Measurements from ENCODE around the gene PRR23E.

DNA sequence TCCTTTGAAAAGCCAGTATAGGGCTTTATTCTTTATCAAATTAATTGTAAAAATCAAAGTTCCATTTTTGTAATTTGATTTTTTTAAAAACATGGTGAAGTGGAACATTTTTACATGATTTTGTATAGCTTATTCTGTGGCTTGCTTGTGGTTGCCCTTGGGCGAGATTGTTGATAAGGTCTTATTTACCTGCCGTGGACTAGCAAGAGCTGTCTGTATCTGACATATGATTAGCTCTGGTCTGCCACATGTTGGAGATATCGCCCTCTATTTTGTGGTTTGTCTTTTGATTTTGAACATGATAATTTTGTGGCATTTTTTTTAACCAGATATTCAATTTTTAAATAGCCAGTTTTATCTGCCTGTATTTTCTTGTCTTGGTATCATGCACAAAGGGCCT, 844 bp downstream of the PRR23E start:
- no peak for TF ChIP-seq YY1 (IDR thresholded peaks at IDR 0.05; ENCODE audit: low read depth)
- no peak for TF ChIP-seq POLR2AphosphoS5 (IDR thresholded peaks at IDR 0.05; ENCODE audit: low read depth, low read length)
- TF ChIP-seq, protein P1, sequence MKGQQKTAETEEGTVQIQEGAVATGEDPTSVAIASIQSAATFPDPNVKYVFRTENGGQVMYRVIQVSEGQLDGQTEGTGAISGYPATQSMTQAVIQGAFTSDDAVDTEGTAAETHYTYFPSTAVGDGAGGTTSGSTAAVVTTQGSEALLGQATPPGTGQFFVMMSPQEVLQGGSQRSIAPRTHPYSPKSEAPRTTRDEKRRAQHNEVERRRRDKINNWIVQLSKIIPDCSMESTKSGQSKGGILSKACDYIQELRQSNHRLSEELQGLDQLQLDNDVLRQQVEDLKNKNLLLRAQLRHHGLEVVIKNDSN (IDR thresholded peaks at IDR 0.05; ENCODE audit: borderline replicate concordance, low read depth), result no peak
- TF ChIP-seq NRF1 (IDR thresholded peaks at IDR 0.05; ENCODE audit: low read depth, low read length), result no peak
- TF ChIP-seq, protein P2, sequence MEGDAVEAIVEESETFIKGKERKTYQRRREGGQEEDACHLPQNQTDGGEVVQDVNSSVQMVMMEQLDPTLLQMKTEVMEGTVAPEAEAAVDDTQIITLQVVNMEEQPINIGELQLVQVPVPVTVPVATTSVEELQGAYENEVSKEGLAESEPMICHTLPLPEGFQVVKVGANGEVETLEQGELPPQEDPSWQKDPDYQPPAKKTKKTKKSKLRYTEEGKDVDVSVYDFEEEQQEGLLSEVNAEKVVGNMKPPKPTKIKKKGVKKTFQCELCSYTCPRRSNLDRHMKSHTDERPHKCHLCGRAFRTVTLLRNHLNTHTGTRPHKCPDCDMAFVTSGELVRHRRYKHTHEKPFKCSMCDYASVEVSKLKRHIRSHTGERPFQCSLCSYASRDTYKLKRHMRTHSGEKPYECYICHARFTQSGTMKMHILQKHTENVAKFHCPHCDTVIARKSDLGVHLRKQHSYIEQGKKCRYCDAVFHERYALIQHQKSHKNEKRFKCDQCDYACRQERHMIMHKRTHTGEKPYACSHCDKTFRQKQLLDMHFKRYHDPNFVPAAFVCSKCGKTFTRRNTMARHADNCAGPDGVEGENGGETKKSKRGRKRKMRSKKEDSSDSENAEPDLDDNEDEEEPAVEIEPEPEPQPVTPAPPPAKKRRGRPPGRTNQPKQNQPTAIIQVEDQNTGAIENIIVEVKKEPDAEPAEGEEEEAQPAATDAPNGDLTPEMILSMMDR (IDR thresholded peaks at IDR 0.05), result no peak
- TF ChIP-seq NFIC (IDR thresholded peaks at IDR 0.05; ENCODE audit: borderline replicate concordance), result no peak
- no peak for TF ChIP-seq MAX (IDR thresholded peaks at IDR 0.05; ENCODE audit: low read depth)
- no peak for TF ChIP-seq MXI1 (IDR thresholded peaks at IDR 0.05; ENCODE audit: low read depth, low read length)
- no peak for TF ChIP-seq EZH2phosphoT487 (IDR thresholded peaks at IDR 0.05; ENCODE audit: borderline replicate concordance, low read depth)

All from SK-N-SH (cell line).